Measurements from ENCODE around the gene ZNF628.
"Not testable (repeated sequence)": the region's sequence is repeated elsewhere in the genome, so short reads cannot be mapped to it uniquely, and the experiment has no call there.

The ZNF628 gene

GRCh38 chr19:55494172-55494761 lies 17.9 kb downstream of the ZNF628 start:
- in situ Hi-C loops (cut with HindIII; ENCODE audit: low sequenced_read_pairs) = no loop called here

DNA sequence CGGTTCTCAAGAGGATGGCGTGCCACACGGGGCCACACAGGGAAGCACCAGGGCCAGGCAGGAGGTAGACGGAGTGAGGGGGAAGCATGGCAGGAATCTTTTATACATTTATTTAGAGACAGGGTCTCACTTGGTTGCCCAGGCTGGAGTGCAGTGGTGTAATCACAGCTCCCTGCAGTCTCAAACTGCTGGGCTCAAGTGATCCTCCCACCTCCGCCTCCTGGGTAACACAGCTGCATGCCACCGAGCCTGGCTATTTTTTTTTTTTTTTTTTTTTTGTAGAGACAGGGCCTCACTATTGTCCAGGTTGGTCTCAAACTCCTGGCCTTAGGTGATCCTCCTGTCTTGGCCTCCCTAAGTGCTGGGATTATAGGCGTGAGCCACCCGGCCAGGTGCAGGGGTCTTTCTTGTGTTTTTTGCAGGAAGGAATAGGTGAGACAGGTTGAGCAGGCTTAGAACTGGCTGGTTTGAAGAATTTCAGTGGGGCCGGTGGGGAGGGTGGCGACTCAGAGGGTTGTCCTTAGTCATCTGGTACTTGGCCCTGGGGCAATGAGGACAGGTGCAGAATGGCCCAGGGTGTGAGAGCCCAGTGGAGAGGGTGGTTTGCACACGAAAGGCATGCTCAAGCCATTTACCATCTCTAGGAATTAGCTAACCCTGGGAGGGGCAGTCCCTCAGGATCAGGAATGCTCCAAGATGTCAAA lies 19.4 kb downstream of the ZNF628 start:
- in situ Hi-C loops (cut with HindIII; ENCODE audit: low sequenced_read_pairs) = no loop called here

DNA sequence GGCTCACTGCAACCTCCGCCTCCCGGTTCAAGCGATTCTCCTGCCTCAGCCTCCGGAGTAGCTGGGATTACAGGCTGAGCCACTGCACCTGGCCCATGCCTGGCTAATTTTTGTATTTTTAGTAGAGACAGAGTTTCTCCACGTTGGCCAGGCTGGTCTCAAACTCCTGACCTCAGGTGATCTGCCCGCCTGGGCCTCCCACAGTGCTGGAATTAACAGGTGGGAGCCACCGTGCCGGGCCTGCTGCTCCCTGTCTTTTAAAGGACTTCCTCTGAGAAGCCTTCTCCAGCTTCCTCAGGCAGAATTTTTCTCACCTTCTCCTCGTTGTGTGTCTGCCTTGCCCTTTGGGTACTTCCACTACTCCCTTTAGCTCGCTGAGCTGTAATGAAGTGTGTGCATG lies 20.4 kb downstream of the ZNF628 start:
- in situ Hi-C loops (cut with HindIII; ENCODE audit: low sequenced_read_pairs) = not testable (repeated sequence)

GRCh38 chr19:55497763-55498162 lies 21.3 kb downstream of the ZNF628 start:
- in situ Hi-C loops (cut with HindIII; ENCODE audit: low sequenced_read_pairs) = no loop called here

DNA sequence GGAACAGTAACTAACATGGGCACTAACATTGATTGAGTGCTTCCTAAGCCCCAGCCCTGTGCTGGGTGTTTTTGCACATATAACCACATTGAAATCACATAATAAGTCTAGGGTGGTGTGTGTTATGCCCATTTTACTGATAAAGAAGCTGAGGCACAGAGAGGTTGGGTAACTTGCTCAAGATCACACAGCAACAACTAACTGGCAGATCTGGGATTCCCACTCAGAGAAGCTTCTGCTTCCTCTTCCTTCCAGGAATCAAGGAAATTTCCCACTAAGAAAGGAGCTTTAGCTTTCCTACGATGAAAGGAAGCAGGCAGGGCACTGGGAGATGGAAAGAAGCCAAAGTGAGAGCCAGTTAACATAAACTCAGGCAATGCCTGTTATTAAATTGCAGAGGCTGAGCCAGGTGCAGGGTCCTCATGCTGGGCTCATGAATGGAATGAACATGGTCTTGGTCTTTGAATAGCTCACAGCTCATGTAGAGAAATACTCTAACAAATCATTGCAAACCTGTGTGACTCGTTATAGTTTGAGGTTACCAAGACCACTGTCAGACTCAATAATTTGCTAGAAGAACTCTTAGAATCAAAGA lies 21.9 kb downstream of the ZNF628 start:
- in situ Hi-C loops (cut with HindIII; ENCODE audit: low sequenced_read_pairs) = no loop called here

DNA sequence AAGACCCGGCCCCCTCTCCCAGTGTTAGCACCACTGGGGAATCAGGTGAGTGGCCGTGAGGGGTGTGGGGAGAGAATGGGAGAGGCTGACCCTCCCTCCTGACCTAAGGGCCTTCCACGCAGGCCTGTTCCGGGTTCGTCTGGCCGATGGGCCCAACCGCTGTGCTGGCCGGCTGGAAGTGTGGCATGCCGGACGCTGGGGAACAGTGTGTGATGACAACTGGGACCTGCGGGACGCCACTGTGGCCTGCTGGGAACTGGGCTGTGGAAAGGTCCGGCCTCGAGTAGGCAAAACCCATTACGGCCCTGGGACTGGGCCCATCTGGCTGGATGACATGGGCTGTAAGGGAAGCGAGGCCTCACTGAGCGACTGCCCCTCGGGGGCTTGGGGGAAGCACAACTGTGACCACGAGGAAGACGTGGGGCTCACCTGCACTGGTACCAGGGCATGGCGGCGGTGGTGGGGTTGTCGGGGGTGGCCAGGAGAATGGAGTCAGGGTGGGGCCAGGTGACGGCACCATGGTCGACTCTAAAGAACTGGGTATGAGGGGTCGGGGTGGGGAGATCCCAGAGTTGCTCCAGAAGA lies 24.0 kb downstream of the ZNF628 start:
- in situ Hi-C loops (cut with HindIII; ENCODE audit: low sequenced_read_pairs) = no loop called here

DNA sequence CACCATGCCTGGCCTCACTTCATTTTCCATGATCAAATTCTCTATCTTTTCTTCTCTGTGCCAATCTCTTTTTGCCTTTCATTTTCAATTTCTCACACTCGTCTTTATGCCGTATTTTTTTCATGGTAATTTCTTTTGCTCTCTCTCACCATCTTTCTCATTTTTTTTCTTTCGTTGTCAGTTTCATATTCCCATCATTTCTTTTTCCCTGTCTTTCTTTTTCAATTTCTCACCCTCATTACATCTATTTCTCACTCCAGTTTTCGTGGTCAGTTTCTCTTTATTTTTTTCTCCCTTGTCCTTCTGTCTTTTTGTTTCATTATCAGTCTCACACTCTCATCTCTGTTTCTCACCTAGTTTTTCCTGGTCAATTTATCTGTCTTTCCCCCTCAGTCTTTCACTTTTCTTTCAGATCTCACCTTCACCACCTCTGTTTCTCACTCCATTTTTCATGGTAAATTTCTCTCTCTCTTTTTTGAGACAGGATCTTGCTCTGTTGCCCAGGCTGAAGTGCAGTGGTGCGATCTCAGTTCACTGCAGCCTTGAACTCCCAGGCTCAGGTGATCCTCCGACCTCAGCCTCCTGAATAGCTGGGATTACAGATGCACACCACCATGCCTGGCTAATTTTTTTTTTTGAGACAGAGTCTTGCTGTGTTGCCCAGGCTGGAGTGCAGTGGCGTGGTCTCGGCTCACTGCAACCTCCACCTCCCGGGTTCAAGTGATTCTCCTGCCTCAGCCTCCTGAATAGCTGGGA lies 26.0 kb downstream of the ZNF628 start:
- in situ Hi-C loops (cut with HindIII; ENCODE audit: low sequenced_read_pairs) = no loop called here

DNA sequence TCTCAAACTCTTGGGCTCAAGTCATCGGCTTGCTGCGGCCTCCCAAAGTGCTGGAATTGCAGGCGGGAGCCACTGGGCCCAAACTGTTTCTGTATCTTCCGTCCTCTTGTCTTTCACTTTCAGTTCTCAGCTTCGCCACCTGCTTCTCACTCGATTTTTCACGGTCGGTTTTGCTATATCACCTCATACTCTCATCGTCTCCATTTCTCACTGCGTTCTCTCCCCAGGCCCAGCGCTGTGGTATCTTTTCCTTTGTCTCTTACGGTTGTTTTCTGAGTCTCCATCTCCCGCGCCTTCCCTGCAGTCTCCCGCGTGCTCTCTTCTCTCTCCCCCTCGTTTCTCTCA lies 26.7 kb downstream of the ZNF628 start:
- in situ Hi-C loops (cut with HindIII; ENCODE audit: low sequenced_read_pairs) = no loop called here

GRCh38 chr19:55503502-55504251 lies 27.3 kb downstream of the ZNF628 start:
- in situ Hi-C loops (cut with HindIII; ENCODE audit: low sequenced_read_pairs) = no loop called here

GRCh38 chr19:55504252-55504603 lies 27.8 kb downstream of the ZNF628 start:
- in situ Hi-C loops (cut with HindIII; ENCODE audit: low sequenced_read_pairs) = no loop called here

DNA sequence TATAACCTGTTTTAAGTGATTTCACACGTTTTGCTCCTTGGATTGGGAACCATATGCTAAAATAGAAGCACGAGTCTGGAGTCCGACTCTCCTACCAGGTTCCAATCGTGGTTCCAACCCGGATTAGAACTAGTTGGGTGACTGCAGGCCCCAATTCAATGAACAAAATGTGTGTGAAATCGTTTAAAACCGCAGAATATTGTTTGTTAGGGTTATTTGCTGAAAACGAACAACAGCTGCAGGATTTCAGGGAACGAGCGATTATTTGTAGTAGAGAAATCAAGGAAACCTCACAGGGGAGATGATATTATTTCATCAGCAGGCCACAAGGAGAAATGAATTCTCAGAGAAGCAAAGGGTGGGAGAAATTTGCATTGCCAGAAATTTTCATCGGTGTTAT lies 28.6 kb downstream of the ZNF628 start:
- in situ Hi-C loops (cut with HindIII; ENCODE audit: low sequenced_read_pairs) = no loop called here

DNA sequence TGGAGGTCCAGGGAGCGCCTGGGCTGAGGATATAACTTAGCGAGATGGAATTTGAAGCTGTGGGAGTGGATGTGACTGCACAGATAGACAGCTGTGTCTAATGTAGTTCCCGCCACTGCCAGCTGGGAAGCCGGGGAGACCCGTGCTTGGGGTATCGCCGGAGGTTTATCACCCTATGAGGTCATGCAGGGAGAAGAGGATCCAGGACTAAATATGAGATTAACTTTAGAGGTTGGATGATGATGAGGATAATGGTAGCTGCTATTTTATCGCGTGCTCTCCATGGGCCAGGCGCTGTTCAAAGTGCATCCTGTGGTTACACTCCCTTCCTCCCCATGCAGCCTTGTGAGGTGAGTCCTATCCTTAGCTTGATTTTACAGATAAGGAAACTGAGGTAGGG lies 31.7 kb downstream of the ZNF628 start:
- in situ Hi-C loops (cut with HindIII; ENCODE audit: low sequenced_read_pairs) = no loop called here

GRCh38 chr19:55516878-55517620 lies 40.6 kb downstream of the ZNF628 start:
- in situ Hi-C loops (cut with HindIII; ENCODE audit: low sequenced_read_pairs) = no loop called here

DNA sequence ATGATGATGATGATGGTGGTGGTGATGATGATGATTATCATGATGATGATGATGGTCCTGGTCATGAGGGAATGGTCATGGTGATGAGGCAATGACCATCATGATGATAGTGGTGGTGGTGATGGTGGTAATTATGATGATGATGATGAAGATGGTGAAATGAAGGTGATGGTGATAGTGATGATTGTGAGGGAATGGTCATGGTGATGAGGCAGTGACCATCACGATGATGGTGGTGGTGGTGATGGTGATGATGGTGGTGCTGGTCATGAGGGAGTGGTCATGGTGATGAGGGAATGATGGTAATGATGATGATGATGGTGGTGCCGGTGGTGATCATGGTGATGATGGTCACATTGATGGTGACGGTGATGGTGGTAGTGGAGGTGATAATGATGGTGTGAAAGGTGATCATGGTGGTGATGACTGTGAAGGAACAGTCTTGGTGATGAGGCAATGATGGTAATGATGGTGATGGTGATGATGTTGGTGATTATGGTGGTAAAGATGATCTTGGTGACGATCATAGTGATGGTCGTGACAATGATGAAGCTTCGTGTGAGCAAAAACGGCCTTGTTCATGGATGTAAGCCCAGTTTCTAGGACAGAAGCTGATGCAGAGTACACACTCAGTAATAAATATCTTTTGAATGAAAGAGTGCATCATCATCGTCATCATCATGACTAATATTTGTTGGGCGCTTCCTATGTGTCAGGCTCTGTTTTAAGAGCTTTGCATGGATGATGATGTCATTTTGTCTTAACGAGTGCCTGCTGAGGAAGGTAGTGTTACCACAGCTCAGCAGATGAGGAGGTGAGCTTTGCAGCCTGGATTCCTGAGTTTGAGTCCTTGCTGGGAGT lies 43.3 kb downstream of the ZNF628 start:
- in situ Hi-C loops (cut with HindIII; ENCODE audit: low sequenced_read_pairs) = no loop called here

DNA sequence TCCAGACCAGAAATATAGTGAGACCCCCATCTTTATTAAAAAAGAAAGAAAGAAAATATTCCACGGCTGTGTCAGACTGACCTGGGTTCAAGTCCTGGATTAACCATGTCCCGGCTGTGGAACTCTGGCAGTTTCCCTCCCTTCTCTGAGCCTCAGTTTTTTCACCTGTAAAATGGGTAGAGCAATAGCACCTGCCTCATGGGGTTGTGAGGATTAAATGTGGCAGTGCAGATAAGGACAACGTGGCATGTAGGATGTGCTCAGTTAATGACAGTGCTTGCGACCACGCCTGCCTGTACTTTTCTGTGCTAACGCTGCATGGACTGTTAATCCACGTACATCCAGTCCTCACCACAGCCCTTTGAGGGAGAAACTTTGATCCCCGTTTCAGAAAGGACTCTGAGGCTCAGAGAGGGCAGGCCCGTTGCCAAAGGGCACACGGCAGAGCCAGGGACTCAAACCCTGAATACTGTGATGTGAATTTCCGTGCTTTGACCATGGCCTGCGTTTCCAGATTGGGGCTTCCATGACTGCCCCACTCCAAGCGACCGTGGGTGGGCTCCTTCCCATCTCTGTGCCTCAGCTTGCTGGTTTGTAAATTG lies 44.4 kb downstream of the ZNF628 start:
- in situ Hi-C loops (cut with HindIII; ENCODE audit: low sequenced_read_pairs) = no loop called here

DNA sequence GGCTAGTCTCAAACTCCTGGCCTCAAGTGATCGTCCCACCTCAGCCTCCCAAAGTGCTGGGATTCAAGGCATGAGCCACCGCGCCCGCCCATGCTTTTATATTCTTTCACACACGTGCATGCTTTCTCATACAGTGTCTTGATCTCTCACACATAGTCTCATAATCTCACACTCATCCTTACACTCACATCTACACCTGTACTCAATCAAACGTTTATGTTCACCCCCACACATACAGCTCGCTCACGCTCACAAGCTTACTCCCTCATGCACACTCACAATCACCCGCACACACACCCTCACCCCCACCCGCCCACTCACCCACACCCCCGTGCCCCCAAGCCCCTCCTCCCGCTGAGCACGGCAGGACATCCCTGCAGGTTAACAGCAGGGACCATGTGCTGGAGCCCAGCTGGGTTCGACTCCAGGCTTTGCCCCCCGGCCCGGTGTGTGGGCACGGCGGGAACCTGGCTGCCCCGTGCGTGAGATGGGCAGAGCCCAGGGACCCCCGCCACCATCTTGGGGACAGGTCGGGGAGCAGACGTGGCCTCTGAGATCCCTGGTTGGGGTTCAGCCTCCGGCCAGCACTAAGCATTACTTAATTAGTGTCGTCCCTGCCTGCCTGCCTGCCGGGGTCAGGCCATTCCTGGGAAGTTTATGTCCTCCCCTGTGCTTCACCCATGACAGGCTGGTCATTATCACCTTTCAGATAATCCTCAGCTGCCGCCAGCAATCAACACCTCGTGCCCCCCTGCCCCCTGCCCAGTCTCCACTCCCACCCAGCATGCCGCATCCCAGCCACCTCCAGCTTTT lies 49.1 kb downstream of the ZNF628 start:
- in situ Hi-C loops (cut with HindIII; ENCODE audit: low sequenced_read_pairs) = loop anchor here (5.0 kb wide), 1 partner anchor 97 kb away; the partner anchor contains the start of gene ZNF784

GRCh38 chr19:55526216-55527196 lies 50.1 kb downstream of the ZNF628 start:
- in situ Hi-C loops (cut with HindIII; ENCODE audit: low sequenced_read_pairs) = loop anchor here (5.0 kb wide), 1 partner anchor 96 kb away; the partner anchor contains the start of gene ZNF784

All from DLD1 (cell line).